GM10847 (cell line): ENCODE data around the gene CRIP1.

Experiments
- POLR2A ChIP-seq: IDR thresholded peaks from 2 replicates; pipeline ENCODE4 v1.6.1; 2011; ENCODE audit not compliant: insufficient read length; ENCODE audit errors: extremely low read depth

Gene CRIP1

GRCh38 chr14:105472486-105472991 is 14.1 kb upstream of the CRIP1 start:
- no peak for TF ChIP-seq POLR2A

GRCh38 chr14:105473033-105473676 is 13.5 kb upstream of the CRIP1 start:
- TF ChIP-seq POLR2A = no peak

- no peak for TF ChIP-seq POLR2A
Measured at GRCh38 chr14:105473677-105474482, 12.8 kb upstream of the CRIP1 start.

DNA sequence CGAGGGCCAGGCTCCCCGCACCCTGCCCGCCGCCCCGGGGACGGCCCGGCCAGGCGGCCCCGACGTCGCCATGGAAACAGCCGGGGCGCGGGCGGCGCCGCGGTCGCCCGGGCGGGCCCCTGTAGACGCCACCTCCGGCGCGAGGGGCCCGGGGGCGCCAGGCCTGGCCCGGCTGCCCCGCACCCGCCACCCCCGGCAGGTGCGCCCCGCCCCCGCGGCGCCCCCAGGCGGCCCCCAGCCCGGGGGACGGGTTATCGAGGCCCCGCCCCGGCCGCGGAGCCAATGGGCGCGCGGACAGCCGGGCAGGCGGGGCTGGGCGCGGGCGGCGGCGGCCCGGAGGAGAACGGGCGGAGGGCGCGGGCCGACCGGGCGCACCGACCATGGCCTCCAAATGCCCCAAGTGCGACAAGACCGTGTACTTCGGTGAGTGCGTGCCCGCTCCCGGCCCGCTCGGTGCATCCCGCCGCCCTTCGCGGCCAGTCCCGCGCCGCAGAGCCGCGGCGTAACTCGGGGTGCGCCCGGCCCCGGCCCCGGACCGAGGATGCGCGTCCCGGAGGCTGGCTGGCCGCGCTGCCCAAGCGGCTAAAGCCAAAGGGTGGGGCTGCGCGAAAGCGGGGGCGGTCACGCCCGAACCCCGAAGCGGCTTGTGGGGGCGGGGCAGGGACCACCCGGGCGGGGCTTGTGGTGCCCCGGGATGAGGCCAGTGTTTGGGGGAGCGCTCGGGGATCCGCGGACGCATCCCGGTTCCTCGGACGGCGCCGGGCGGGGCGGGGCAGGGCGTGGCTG is 12.0 kb upstream of the CRIP1 start, which contains the start of gene CRIP2:
CRIP2 (plus strand) TSS at position 339 of the 786 bp plus-strand sequence; CDS start at position 381, 42 bp downstream.
- TF ChIP-seq POLR2A = no peak

DNA sequence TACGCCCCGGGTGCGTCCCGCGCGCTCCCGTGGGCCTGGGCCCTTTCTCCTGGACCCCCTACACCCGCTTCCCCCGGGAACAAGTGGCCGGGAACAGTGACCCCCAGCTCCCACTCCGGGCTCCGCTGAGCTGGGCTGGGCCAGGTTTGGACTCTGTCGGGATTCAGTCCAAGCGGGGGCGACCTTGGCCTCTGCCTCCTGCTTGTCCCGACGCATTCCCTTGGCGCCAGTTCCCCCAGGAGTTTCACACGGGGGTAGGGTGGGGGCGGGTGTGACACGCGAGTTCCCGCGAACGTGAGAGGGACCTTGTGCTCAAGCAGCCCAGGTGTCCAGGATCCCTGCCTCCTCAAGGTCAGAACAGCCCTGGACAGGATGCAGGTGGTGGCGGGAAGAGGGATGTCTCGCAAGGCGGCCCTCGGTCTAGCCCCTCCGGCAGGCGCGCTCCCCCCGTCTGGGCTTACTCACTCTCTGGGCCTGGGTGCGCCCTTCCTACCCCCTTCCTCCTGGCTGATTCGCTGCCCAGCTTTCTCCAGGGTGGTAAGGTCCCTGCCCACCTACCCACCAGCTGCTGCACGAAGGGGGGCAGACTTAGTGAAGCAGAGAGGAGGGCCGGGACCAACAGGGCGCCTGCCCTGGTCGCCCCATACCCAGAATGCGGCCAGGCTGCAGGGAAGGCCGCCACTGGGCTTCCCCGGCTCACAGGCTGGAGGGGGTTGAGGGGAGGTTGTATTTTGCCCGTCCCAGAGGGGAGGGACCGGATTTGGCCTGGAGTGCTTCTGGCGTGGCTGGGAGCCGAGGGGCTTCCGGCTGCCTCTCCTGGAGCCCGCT is 11.2 kb upstream of the CRIP1 start:
- TF ChIP-seq POLR2A = no peak

DNA sequence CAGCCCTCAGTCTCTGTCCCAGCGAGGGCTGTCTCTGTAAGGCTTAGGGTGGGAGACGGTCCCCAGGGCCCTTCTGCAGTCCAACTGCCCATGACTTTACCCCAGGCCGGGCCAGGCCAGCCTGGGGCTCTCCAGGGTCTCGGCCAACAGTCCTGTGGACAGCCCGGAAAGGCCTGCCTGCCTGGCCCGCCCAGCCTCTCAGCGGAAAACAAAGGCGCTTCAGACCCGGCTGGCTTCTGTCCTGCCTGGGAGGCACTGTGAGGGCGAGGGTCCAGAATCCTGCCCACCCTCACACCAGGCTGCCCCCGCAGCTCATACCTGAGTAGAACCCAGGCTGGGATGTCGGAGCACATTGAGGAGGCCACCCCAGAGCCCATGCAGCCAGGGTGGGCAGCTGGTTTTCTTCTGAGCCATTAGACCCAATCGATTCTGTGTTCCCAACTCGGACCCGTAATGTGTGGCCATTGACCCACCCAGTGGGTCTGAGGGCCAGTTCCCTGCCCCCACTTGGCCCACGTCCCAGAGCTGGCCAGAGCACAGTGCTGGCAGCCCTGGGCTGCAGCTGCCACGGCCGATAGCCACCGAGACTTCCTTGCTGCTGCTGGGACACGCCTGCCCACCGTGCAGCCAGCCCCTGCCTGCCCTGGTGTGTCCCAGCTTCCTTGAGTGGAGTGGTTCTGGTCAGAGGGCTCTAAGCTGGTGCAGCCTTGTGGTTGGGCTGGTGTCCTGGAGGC is 10.4 kb upstream of the CRIP1 start:
- TF ChIP-seq POLR2A = no peak

DNA sequence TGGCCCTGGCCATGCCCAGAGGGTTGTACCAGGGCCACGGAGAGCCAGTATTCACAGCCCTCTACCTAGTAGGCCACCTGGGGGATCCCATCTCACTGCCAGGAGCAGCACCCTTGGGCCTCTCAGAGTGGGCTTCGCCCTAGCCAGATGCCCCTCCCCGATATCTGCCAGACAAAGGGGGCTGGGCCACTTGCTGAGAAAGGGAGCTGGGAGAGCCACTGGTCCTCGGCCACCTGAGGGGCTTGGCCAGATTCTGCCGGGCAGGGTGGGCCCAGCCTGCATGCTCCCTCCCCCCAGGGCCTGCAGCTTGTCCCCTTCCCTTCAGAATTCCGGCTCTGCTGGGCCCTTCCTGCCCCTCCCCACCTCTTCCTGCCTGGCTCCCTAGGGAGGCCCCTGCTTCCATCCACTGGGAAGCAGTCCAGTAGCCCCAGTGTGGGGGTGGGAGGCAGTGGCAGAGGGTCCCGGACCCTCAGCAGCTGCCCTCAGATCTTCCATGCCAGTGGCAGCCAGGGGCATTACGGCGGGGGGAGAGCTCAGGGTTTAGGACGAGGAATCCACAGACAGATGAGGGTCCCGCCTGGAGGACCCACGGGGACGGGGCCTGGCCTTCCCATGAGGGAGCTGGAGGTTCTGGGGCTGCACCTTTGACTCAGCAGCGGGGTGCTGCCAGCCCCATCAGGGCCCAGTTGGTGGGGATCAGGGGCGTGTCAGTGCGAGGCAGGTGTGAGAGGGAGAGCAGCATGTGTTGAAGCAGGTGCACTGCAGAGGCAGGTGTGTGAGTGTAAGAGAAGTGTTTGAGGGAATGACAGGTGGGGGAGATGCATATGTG is 9.6 kb upstream of the CRIP1 start:
- TF ChIP-seq POLR2A = no peak

DNA sequence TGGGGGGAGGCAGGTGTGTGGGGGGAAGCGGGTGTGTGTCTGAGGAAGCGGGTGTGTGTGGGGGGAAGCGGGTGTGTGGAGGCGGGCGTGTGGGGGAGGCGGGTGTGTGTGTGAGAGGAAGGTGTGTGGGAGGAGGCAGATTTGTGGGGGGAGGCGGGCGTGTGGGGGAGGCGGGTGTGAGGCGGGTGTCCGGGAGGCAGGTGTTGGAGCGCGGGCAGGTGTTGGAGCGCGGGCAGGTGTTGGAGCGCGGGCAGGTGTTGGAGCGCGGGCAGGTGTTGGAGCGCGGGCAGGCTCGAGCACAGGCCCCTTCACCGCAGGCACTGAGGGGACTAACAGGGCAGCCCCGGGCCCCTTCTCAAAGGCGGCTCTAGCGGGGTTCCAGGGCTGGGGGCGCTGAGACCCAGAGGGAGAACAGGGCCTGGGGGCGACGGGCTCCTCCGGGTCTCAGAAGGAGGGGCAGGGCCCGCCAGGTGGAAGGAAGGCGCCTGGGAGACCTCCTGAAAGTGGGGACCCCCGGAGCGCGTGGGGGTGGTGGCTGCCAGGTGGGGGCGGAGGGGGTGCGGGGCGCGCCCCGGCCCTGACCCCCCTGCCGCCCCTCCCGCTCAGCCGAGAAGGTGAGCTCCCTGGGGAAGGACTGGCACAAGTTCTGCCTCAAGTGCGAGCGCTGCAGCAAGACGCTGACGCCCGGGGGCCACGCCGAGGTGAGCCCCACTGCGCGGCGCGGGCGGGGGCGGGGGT is 8.9 kb upstream of the CRIP1 start:
- TF ChIP-seq POLR2A = no peak

- TF ChIP-seq POLR2A = no peak
Measured at GRCh38 chr14:105478398-105479251, 8.1 kb upstream of the CRIP1 start.

GRCh38 chr14:105479431-105480158 is 7.1 kb upstream of the CRIP1 start:
- no peak for TF ChIP-seq POLR2A

- TF ChIP-seq POLR2A = no peak
Measured at GRCh38 chr14:105480199-105480746, 6.4 kb upstream of the CRIP1 start.
